Esophagus (tissue), 2 donors: ENCODE results near the gene CCSER1. TPM values are rescaled to one million over a fixed set of nuclear protein-coding genes. Genes with fewer than 3 reads are reported as not detected.
"Not testable (repeated sequence)": the region's sequence is repeated elsewhere in the genome, so short reads cannot be mapped to it uniquely, and the experiment has no call there.

Source experiments
- H3K27ac ChIP-seq, 2 donors: one replicate each; pipeline ENCODE4 v1.5.1; 2013; ENCODE audit warnings: low read depth in 2 of 2, mild to moderate bottlenecking in 2 of 2, inconsistent platforms in 1 of 2, low read length in 1 of 2, moderate library complexity in 1 of 2
- H3K27me3 ChIP-seq, 2 donors: one replicate each; pipeline ENCODE4 v1.6.1; 2013; ENCODE audit warnings: low read length in 2 of 2, control low read depth in 1 of 2, mild to moderate bottlenecking in 1 of 2; ENCODE audit not compliant: insufficient read depth in 2 of 2, control insufficient read depth in 1 of 2
- H3K36me3 ChIP-seq, 2 donors: one replicate each; pipeline ENCODE4 v1.6.1; 2013; ENCODE audit warnings: low read length in 1 of 2; ENCODE audit not compliant: control insufficient read depth in 2 of 2, insufficient read depth in 2 of 2
- H3K4me1 ChIP-seq, 2 donors: one replicate each; pipeline ENCODE4 v1.6.1; 2013; ENCODE audit warnings: low read length in 1 of 2; ENCODE audit not compliant: control insufficient read depth in 2 of 2, insufficient read depth in 2 of 2
- H3K4me3 ChIP-seq, 2 donors: one replicate each; pipeline ENCODE4 v1.5.1; 2013; ENCODE audit warnings: low read length in 2 of 2, mild to moderate bottlenecking in 2 of 2, low read depth in 1 of 2, moderate library complexity in 1 of 2
- H3K9me3 ChIP-seq, 2 donors: one replicate each; pipeline ENCODE4 v1.6.1; 2013; ENCODE audit warnings: mild to moderate bottlenecking in 2 of 2, low read depth in 1 of 2, low read length in 1 of 2, moderate library complexity in 1 of 2; ENCODE audit not compliant: control insufficient read depth in 2 of 2, insufficient read depth in 1 of 2
- WGBS, 2 donors: extraction: QIAGEN DNeasy Blood & Tissue Kit; methylation state at CpG; one replicate each; pipeline ENCODE4 v1.1.7; 2013; 5-methylcytosine and 5-hydroxymethylcytosine counted together
- polyA plus RNA-seq, 2 donors: library from polyadenylated mRNA; stranded (reverse); fragments of 200-250 nt; gene quantifications; one replicate each; pipeline ENCODE4 v1.2.3, GENCODE V29; 2013
- donor health status: healthy with polysubstance abuse.
- donor health status: Bipolar disorder and iron deficiency.

Gene CCSER1
- polyA plus RNA-seq, 2 donors, result 0.35 to 0.87 TPM

GRCh38 chr4:90476586-90476985 is 349.4 kb downstream of the CCSER1 start:
- Histone ChIP-seq H3K4me3 (no peak overlapping the region), H3K27ac (no peak overlapping the region), H3K9me3 (no peaks in the 10 kb centered on the region), H3K36me3 (no peaks in the 10 kb centered on the region), H3K27me3 (no peaks in the 10 kb centered on the region), H3K4me1 (no peaks in the 10 kb centered on the region)
- WGBS, 2 donors, result 65 to 74% methylated on average over 4 of the region's 4 CpGs

GRCh38 chr4:90484894-90485293 is 357.7 kb downstream of the CCSER1 start:
- H3K36me3 ChIP-seq, H3K4me3 ChIP-seq, H3K27ac ChIP-seq, H3K4me1 ChIP-seq, H3K9me3 ChIP-seq, H3K27me3 ChIP-seq: not testable (repeated sequence)
- WGBS, 2 donors, result 90 to 94% methylated on average over 9 of the region's 9 CpGs

DNA sequence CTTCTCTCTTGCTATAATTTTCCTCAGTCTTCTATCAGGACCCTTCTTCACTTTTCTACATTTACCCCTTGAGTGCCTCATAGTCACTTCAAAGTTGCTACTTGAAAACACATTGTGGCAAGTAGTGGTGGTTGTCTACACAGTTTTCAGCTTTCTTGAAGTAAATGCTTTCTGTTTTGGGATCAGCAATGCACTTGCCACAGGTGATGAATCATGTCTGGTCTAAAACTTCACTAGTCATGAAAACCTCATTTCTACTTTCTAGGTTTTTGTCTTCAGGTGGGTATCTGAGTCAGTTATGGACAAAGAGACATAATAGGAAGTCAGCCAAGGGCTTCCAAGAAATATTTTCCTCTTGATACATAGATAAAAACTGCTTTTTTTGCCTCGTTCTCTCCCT is 359.2 kb downstream of the CCSER1 start:
- Histone ChIP-seq H3K27me3 (no peaks in the 10 kb centered on the region), H3K36me3 (no peaks in the 10 kb centered on the region), H3K9me3 (no peaks in the 10 kb centered on the region), H3K4me1 (no peaks in the 10 kb centered on the region), H3K4me3 (no peak overlapping the region), H3K27ac (no peak overlapping the region)
- 69 to 83% methylated on average over 1 of the region's 1 CpG for WGBS, 2 donors

GRCh38 chr4:90495211-90495610 is 368.0 kb downstream of the CCSER1 start:
- H3K9me3 ChIP-seq, result no peaks in the 10 kb centered on the region
- no peaks in the 10 kb centered on the region for H3K36me3 ChIP-seq
- no peaks in the 10 kb centered on the region for H3K27me3 ChIP-seq
- 29 to 40% methylated on average over 1 of the region's 1 CpG for WGBS, 2 donors
- H3K4me1 ChIP-seq, result no peaks in the 10 kb centered on the region
- H3K27ac ChIP-seq, result no peak overlapping the region
- no peak overlapping the region for H3K4me3 ChIP-seq

DNA sequence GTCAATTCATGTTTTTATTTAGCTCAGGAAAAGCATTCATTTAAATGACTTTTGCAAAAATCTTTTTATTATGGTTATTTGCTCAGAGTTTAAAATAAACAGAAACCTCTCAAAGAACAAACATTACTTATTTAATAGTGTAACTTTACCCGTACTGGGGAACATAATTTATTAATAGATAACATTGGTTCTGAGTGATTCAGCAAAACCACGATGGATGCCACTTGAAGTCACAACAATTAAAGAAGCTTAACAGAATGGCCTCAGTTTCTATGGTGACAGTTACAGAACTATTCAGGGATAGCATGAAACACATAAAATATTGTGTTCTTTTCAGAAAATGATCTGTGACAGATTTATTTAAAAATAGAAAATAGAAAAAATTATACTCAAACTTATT is 368.7 kb downstream of the CCSER1 start:
- no peaks in the 10 kb centered on the region for H3K27me3 ChIP-seq
- no peaks in the 10 kb centered on the region for H3K9me3 ChIP-seq
- H3K4me1 ChIP-seq, result no peaks in the 10 kb centered on the region
- no peak overlapping the region for H3K4me3 ChIP-seq
- 30 to 45% methylated on average over 2 of the region's 2 CpGs for WGBS, 2 donors
- no peak overlapping the region for H3K27ac ChIP-seq
- H3K36me3 ChIP-seq, result no peaks in the 10 kb centered on the region

- Histone ChIP-seq H3K4me3 (no peak overlapping the region), H3K4me1 (no peaks in the 10 kb centered on the region), H3K27ac (no peak overlapping the region), H3K27me3 (no peaks in the 10 kb centered on the region), H3K36me3 (no peaks in the 10 kb centered on the region), H3K9me3 (no peaks in the 10 kb centered on the region)
- 91 to 95% methylated on average over 2 of the region's 2 CpGs for WGBS, 2 donors
Measured at GRCh38 chr4:90498175-90498574, 371.0 kb downstream of the CCSER1 start.

DNA sequence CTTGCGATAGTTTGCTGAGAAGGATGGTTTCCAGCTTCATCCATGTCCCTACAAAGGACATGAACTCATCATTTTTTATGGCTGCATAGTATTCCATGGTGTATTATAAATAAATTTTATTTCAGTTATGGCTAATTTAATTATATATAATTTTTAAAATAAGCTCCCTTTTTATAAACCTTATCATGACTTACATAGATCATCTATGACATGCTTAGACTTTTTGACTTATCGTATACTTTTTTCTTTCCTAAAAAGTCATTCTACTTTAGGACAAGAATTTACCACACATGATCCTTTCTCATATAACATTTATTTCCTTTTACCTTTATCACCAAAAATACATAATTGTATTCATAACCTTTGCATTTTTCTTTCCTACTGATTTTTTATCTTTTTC is 376.5 kb downstream of the CCSER1 start:
- H3K36me3 ChIP-seq, result no peaks in the 10 kb centered on the region
- 97 to 99% methylated on average over 2 of the region's 2 CpGs for WGBS, 2 donors

DNA sequence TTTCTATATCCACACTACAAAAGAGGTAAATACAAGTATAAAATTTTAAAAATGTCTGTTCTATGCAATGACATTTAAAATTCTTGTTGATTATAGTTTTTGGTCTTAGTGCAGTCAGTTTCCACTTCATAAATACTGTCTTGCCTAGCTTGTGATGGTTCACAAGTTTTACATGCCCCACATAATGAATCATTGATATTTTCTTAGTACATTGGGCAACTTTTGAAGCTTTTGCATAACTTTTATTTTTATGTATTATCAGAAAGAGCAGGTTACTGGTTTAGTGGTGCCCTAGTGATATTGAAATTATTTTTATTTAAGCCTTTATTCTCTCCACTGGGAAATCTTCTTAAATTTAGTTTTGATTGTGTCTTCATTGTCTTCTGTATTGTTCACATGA is 388.0 kb downstream of the CCSER1 start:
- Histone ChIP-seq H3K4me3 (no peak overlapping the region), H3K36me3 (no peaks in the 10 kb centered on the region), H3K27ac (no peak overlapping the region), H3K9me3 (no peaks in the 10 kb centered on the region), H3K4me1 (no peaks in the 10 kb centered on the region), H3K27me3 (no peaks in the 10 kb centered on the region)

More for the DNA sequence above, 376.5 kb downstream of the CCSER1 start:
- Histone ChIP-seq H3K27me3 (no peaks in the 10 kb centered on the region), H3K4me1 (no peaks in the 10 kb centered on the region), H3K9me3 (no peaks in the 10 kb centered on the region), H3K27ac (no peak overlapping the region), H3K4me3 (no peak overlapping the region)

DNA sequence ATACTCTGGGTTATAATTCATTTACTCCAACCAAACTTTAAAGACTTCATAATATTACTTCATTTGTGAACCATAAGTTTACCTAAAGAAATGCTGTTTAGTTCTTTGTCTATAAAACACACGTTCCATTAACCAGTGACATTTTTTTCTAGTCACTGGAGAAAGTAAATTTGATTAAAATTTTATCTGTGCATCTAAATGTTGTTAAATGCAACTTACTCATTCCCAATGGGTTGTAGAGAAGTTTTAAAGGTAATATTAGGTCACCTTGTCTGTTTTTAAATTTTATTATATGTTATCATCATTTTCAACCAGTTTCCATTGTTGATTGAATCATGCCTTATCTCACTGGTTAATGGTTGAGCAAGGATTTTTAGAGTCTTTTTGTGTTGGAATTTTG is 401.4 kb downstream of the CCSER1 start:
- Histone ChIP-seq H3K4me1 (no peaks in the 10 kb centered on the region), H3K9me3 (no peaks in the 10 kb centered on the region), H3K27ac (no peak overlapping the region), H3K36me3 (no peaks in the 10 kb centered on the region), H3K27me3 (no peaks in the 10 kb centered on the region), H3K4me3 (no peak overlapping the region)
- WGBS, 2 donors, result 74 to 84% methylated on average over 1 of the region's 1 CpG

DNA sequence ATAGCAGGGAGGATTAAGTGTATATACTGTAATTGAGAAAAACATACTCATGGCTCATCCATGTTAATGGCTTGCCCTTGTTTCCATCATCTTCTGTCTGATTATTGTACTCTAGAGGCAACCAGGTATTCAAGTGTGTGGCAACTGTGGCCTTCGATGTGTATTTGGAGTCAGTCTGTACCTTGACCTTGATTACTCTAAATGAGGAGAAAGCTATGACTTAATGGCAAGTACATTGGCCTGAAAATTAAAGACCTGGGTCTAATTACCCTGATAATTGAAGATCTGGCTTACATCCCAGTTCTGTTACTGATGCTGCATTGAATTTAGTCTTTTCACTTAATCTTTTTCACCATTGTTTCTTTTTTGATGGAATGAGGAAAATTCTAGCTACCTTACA is 409.2 kb downstream of the CCSER1 start:
- Histone ChIP-seq H3K4me3 (no peak overlapping the region), H3K27me3 (no peaks in the 10 kb centered on the region), H3K27ac (no peak overlapping the region), H3K4me1 (no peaks in the 10 kb centered on the region), H3K9me3 (no peaks in the 10 kb centered on the region), H3K36me3 (no peaks in the 10 kb centered on the region)
- WGBS, 2 donors, result 83 to 89% methylated on average over 1 of the region's 1 CpG
